ENCODE measurements around the gene ZKSCAN8.

ZKSCAN8 gene

DNA sequence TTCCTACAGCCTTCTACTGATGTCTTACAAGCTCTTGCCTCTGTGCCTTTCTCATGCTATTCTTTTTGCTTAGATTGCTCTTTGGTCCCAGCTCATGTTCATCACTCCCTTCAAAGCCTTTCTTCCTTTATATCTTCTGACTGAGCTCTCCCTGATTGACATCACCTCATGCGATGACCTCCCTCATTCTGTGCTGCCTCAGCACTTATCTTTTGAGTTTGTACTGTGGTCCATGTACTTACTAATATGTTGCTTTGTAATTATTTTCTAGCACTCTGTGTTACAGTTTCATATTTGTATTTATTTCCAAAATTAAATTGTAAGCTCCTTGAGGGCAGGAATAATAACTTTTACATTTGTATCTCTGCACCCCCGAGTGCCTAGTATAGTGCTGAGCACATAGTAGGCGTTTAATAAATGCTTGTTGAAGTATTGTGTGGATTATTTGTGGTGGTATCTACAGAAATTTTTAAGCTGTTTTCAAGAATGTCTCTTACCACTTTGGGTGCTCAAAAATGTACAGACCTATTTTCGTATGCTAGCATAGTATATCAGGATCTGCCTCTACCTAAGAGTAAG is 17.4 kb downstream of the ZKSCAN8 start:
- Histone ChIP-seq H2BK5ac (ENCODE audit: low read length) (no peak overlapping the region), H4K91ac (ENCODE audit: low read depth, low read length, poor library complexity) (no peak overlapping the region), H2BK120ac (ENCODE audit: low read depth, low read length) (no peak overlapping the region), H2AK5ac (ENCODE audit: low read depth, low read length) (no peak overlapping the region), H3K4ac (ENCODE audit: low read length) (no peak overlapping the region), H2BK12ac (ENCODE audit: low read length) (no peak overlapping the region), H3K4me2 (ENCODE audit: insufficient read depth, low read length, poor library complexity, severe bottlenecking) (no peak overlapping the region), H3K27ac (replicated peaks; ENCODE audit: low read length) (no peak overlapping the region), H2BK15ac (ENCODE audit: low read length) (no peak overlapping the region), H4K8ac (ENCODE audit: low read depth, low read length) (no peak overlapping the region), H3K79me1 (ENCODE audit: low read depth, low read length) (no peaks in the 10 kb centered on the region), H3K18ac (ENCODE audit: low read length) (no peak overlapping the region), H3K9ac (ENCODE audit: low read depth, low read length, poor library complexity) (no peak overlapping the region), H3K9me3 (replicated peaks in 1 of 2; ENCODE audit: control insufficient read depth in 2 of 2, insufficient read depth in 1 of 2, low read depth in 1 of 2, low read length in 2 of 2) (peaks cover 0 to 2% of the 10 kb centered on the region in 2 donors), H3K27me3 (ENCODE audit: control insufficient read depth in 3 of 3, insufficient read depth in 3 of 3, low read depth in 1 of 3, low read length in 3 of 3) (no peaks in the 10 kb centered on the region), H3K23ac (ENCODE audit: low read depth, low read length, poor library complexity) (no peak overlapping the region), H3K4me3 (ENCODE audit: low read length in 2 of 2) (no peak overlapping the region), H2AFZ (ENCODE audit: low read length) (no peak overlapping the region), H3K14ac (ENCODE audit: low read length) (no peak overlapping the region), H3K36me3 (replicated peaks in 1 of 2; ENCODE audit: control insufficient read depth in 2 of 2, insufficient read depth in 2 of 2, low read length in 2 of 2) (peaks cover 10 to 53% of the 10 kb centered on the region in 2 donors), H3K4me1 (ENCODE audit: control insufficient read depth in 2 of 2, insufficient read depth in 1 of 2, low read depth in 1 of 2, low read length in 2 of 2) (peaks cover 0 to 1% of the 10 kb centered on the region in 2 donors)
- no peak for DNase-seq (ENCODE audit: low spot score)
- no CpG with 5 or more reads among the region's 4 CpGs for WGBS, 2 donors (ENCODE audit: extremely low coverage in 2 of 2, insufficient read length in 2 of 2, insufficient replicate concordance in 1 of 2)

DNA sequence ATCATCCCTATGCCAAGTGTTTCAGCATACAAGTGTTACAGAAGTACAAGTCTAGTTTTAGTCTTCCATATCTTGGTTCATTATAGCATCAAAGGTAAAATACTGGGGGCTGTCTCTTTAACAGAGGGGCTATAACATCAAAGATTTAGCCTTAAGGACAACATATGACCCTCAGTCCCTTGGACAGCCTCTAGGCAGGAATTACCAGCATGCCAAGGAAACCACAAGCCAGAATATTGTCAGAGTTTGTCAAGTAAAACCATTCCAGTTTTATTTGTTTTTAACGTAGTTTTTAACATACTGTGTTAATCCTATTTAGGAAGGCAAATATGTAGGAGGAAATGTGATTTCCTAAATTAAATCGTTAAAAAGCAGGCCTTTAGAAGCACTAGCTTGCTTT is 18.6 kb downstream of the ZKSCAN8 start:
- no peak overlapping the region for H3K23ac ChIP-seq (ENCODE audit: low read depth, low read length, poor library complexity)
- no peak overlapping the region for H3K4ac ChIP-seq (ENCODE audit: low read length)
- H3K79me1 ChIP-seq (ENCODE audit: low read depth, low read length) = no peaks in the 10 kb centered on the region
- H2BK15ac ChIP-seq (ENCODE audit: low read length) = no peak overlapping the region
- no peak for DNase-seq (ENCODE audit: low spot score)
- peaks cover 0 to 1% of the 10 kb centered on the region in 2 donors for H3K4me1 ChIP-seq (ENCODE audit: control insufficient read depth in 2 of 2, insufficient read depth in 1 of 2, low read depth in 1 of 2, low read length in 2 of 2)
- no peak overlapping the region for H2AFZ ChIP-seq (ENCODE audit: low read length)
- H2BK120ac ChIP-seq (ENCODE audit: low read depth, low read length) = no peak overlapping the region
- no peak overlapping the region for H3K18ac ChIP-seq (ENCODE audit: low read length)
- peaks cover 3 to 42% of the 10 kb centered on the region in 2 donors for H3K36me3 ChIP-seq (replicated peaks in 1 of 2; ENCODE audit: control insufficient read depth in 2 of 2, insufficient read depth in 2 of 2, low read length in 2 of 2)
- H2AK5ac ChIP-seq (ENCODE audit: low read depth, low read length) = no peak overlapping the region
- no peak overlapping the region for H3K4me3 ChIP-seq (ENCODE audit: low read length in 2 of 2)
- H3K4me2 ChIP-seq (ENCODE audit: insufficient read depth, low read length, poor library complexity, severe bottlenecking) = no peak overlapping the region
- no peaks in the 10 kb centered on the region for H3K27me3 ChIP-seq (ENCODE audit: control insufficient read depth in 3 of 3, insufficient read depth in 3 of 3, low read depth in 1 of 3, low read length in 3 of 3)
- H3K14ac ChIP-seq (ENCODE audit: low read length) = no peak overlapping the region
- H3K9me3 ChIP-seq (replicated peaks in 1 of 2; ENCODE audit: control insufficient read depth in 2 of 2, insufficient read depth in 1 of 2, low read depth in 1 of 2, low read length in 2 of 2) = peaks cover 0 to 2% of the 10 kb centered on the region in 2 donors
- no peak overlapping the region for H3K9ac ChIP-seq (ENCODE audit: low read depth, low read length, poor library complexity)
- H4K8ac ChIP-seq (ENCODE audit: low read depth, low read length) = no peak overlapping the region
- H2BK12ac ChIP-seq (ENCODE audit: low read length) = no peak overlapping the region
- H2BK5ac ChIP-seq (ENCODE audit: low read length) = no peak overlapping the region
- H3K27ac ChIP-seq (replicated peaks; ENCODE audit: low read length) = no peak overlapping the region
- WGBS, 2 donors (ENCODE audit: extremely low coverage in 2 of 2, insufficient read length in 2 of 2, insufficient replicate concordance in 1 of 2) = no CpG with 5 or more reads among the region's 2 CpGs
- no peak overlapping the region for H4K91ac ChIP-seq (ENCODE audit: low read depth, low read length, poor library complexity)

DNA sequence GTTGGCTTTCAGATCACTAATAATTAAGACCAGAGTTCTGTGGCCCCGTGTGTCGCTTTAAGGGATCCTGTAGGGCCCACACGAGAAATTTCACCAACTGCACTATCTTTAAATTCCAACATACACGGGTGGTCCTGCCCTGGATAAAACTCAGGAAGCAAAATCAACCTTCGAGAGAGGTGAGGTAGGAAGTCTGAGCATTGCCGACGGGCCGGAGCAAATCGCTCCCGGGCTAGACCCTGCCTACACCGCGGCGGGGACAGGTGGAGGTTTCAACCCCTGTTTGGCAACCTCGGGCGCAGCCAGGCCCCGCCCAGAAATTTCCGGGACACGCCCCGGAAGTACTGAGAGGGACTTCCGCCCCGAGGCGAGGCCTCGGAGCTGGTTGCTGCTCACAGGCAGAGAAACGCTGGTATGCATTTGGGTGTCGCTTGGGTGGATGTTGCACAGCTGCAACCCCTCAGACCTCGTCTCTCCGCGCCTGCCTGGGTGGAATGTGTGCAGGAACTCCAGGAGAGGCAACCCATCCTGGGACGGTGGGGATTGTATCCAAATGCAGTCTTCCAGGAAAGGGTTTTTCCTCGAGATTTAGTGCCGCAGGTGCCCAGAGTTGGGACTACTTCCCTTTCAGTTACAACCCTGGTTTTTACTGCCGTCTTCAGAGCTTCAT is 19.9 kb downstream of the ZKSCAN8 start:
- Histone ChIP-seq H4K8ac (ENCODE audit: low read depth, low read length) (peak overlapping the region; percentile 24), H4K91ac (ENCODE audit: low read depth, low read length, poor library complexity) (no peak overlapping the region), H2BK120ac (ENCODE audit: low read depth, low read length) (no peak overlapping the region), H2BK12ac (ENCODE audit: low read length) (no peak overlapping the region), H3K4me3 (ENCODE audit: low read length in 2 of 2) (peak overlapping the region; percentile 66 to 81), H3K4me2 (ENCODE audit: insufficient read depth, low read length, poor library complexity, severe bottlenecking) (peak overlapping the region; percentile 75), H3K27ac (replicated peaks; ENCODE audit: low read length) (peak overlapping the region; percentile 37), H2BK15ac (ENCODE audit: low read length) (no peak overlapping the region), H3K9ac (ENCODE audit: low read depth, low read length, poor library complexity) (no peak overlapping the region), H2BK5ac (ENCODE audit: low read length) (no peak overlapping the region), H3K27me3 (ENCODE audit: control insufficient read depth in 3 of 3, insufficient read depth in 3 of 3, low read depth in 1 of 3, low read length in 3 of 3) (no peaks in the 10 kb centered on the region), H2AFZ (ENCODE audit: low read length) (peak overlapping the region; percentile 88), H3K36me3 (replicated peaks in 1 of 2; ENCODE audit: control insufficient read depth in 2 of 2, insufficient read depth in 2 of 2, low read length in 2 of 2) (peaks cover 2 to 29% of the 10 kb centered on the region in 2 donors), H3K18ac (ENCODE audit: low read length) (peak overlapping the region; percentile 84), H3K4me1 (ENCODE audit: control insufficient read depth in 2 of 2, insufficient read depth in 1 of 2, low read depth in 1 of 2, low read length in 2 of 2) (peaks cover 0 to 1% of the 10 kb centered on the region in 2 donors), H3K4ac (ENCODE audit: low read length) (peak overlapping the region; percentile 71), H3K23ac (ENCODE audit: low read depth, low read length, poor library complexity) (peak overlapping the region; percentile 96), H2AK5ac (ENCODE audit: low read depth, low read length) (no peak overlapping the region), H3K79me1 (ENCODE audit: low read depth, low read length) (no peaks in the 10 kb centered on the region), H3K14ac (ENCODE audit: low read length) (no peak overlapping the region), H3K9me3 (replicated peaks in 1 of 2; ENCODE audit: control insufficient read depth in 2 of 2, insufficient read depth in 1 of 2, low read depth in 1 of 2, low read length in 2 of 2) (peaks cover 2 to 5% of the 10 kb centered on the region in 2 donors)
- no CpG with 5 or more reads among the region's 32 CpGs for WGBS, 2 donors (ENCODE audit: extremely low coverage in 2 of 2, insufficient read length in 2 of 2, insufficient replicate concordance in 1 of 2)
- peak; percentile 39 for DNase-seq (ENCODE audit: low spot score)

DNA sequence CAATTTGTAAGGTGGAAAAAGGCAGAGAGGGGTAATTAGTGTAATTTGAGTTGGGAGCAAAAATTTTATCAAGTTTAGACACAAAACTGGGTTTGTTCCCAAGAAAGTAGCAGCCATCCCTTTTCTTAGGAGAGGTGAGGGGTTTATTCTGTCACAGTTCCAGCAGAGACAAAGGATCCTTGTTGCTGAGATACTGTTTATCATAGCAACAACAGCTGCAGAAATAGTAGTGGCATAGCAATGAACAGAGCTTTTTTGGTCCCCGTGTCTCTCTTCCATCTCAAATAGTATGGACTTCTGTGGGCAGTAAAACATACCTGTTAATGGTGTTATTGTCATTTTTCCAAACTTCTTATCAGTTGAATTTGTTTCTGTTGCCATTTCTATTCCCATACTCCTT is 23.9 kb downstream of the ZKSCAN8 start:
- H3K14ac ChIP-seq (ENCODE audit: low read length) = no peak overlapping the region
- H3K27me3 ChIP-seq (ENCODE audit: control insufficient read depth in 3 of 3, insufficient read depth in 3 of 3, low read depth in 1 of 3, low read length in 3 of 3) = no peaks in the 10 kb centered on the region
- no peaks in the 10 kb centered on the region for H3K79me1 ChIP-seq (ENCODE audit: low read depth, low read length)
- no peak overlapping the region for H2AK5ac ChIP-seq (ENCODE audit: low read depth, low read length)
- no peak overlapping the region for H2BK5ac ChIP-seq (ENCODE audit: low read length)
- no CpG with 5 or more reads among the region's 1 CpG for WGBS, 2 donors (ENCODE audit: extremely low coverage in 2 of 2, insufficient read length in 2 of 2, insufficient replicate concordance in 1 of 2)
- no peak overlapping the region for H3K23ac ChIP-seq (ENCODE audit: low read depth, low read length, poor library complexity)
- H3K18ac ChIP-seq (ENCODE audit: low read length) = no peak overlapping the region
- H3K27ac ChIP-seq (replicated peaks; ENCODE audit: low read length) = no peak overlapping the region
- H4K91ac ChIP-seq (ENCODE audit: low read depth, low read length, poor library complexity) = no peak overlapping the region
- no peak overlapping the region for H2BK12ac ChIP-seq (ENCODE audit: low read length)
- H3K4ac ChIP-seq (ENCODE audit: low read length) = no peak overlapping the region
- peaks cover 0 to 1% of the 10 kb centered on the region in 2 donors for H3K4me1 ChIP-seq (ENCODE audit: control insufficient read depth in 2 of 2, insufficient read depth in 1 of 2, low read depth in 1 of 2, low read length in 2 of 2)
- H3K9ac ChIP-seq (ENCODE audit: low read depth, low read length, poor library complexity) = no peak overlapping the region
- H2AFZ ChIP-seq (ENCODE audit: low read length) = no peak overlapping the region
- H2BK15ac ChIP-seq (ENCODE audit: low read length) = no peak overlapping the region
- H4K8ac ChIP-seq (ENCODE audit: low read depth, low read length) = no peak overlapping the region
- no peak overlapping the region for H3K4me3 ChIP-seq (ENCODE audit: low read length in 2 of 2)
- DNase-seq (ENCODE audit: low spot score) = no peak
- peaks cover 2 to 5% of the 10 kb centered on the region in 2 donors for H3K9me3 ChIP-seq (replicated peaks in 1 of 2; ENCODE audit: control insufficient read depth in 2 of 2, insufficient read depth in 1 of 2, low read depth in 1 of 2, low read length in 2 of 2)
- H3K4me2 ChIP-seq (ENCODE audit: insufficient read depth, low read length, poor library complexity, severe bottlenecking) = no peak overlapping the region
- no peak overlapping the region for H2BK120ac ChIP-seq (ENCODE audit: low read depth, low read length)
- no peaks in the 10 kb centered on the region for H3K36me3 ChIP-seq (replicated peaks in 1 of 2; ENCODE audit: control insufficient read depth in 2 of 2, insufficient read depth in 2 of 2, low read length in 2 of 2)

All from neuronal stem cell (in vitro differentiated cells).